Mesangial cell (primary cell): ENCODE results near the gene GALNT17. TPM values are rescaled to one million over a fixed set of nuclear protein-coding genes. Genes with fewer than 3 reads are reported as not detected.

Experiments used
- total RNA-seq: library from RNA; depleted of rRNA; stranded (reverse); fragments of >200 nt; gene quantifications from 2 replicates; pipeline ENCODE4 v1.2.3, GENCODE V29; 2015

The GALNT17 gene
- under 0.01 and 0.13 TPM in 2 replicates for total RNA-seq

GRCh38 chr7:71132127-71132376, at the start of gene GALNT17:
Gene GALNT17 (plus strand): TSS chr7:71132144.

